Loucy (cell line): ENCODE results near the gene IFNLR1.

Source experiments
- H2AFZ ChIP-seq: fragments of 200-600 bp; sonication (generic); 2 replicates; pipeline ENCODE4 v1.6.0; 2016; ENCODE audit warnings: antibody characterized with exemption, mild to moderate bottlenecking, low read length, moderate library complexity
- H3F3A ChIP-seq: fragments of 200-600 bp; 2 replicates; pipeline ENCODE4 v1.6.0; 2016; ENCODE audit warnings: antibody characterized with exemption, low read depth, mild to moderate bottlenecking
- H3K27me3 ChIP-seq: fragments of 200-600 bp; sonication (generic); 2 replicates; pipeline ENCODE4 v1.6.1; 2014; ENCODE audit warnings: low read length, mild to moderate bottlenecking; ENCODE audit not compliant: insufficient read depth, poor library complexity, severe bottlenecking
- H3K36me3 ChIP-seq: fragments of 200-600 bp; sonication (generic); 2 replicates; pipeline ENCODE4 v1.6.1; 2016; ENCODE audit warnings: low read length; ENCODE audit not compliant: insufficient read depth
- H3K4me1 ChIP-seq: fragments of 200-600 bp; sonication (generic); 2 replicates; pipeline ENCODE4 v1.5.1; 2014; ENCODE audit warnings: low read length, mild to moderate bottlenecking; ENCODE audit not compliant: insufficient read depth, poor library complexity, severe bottlenecking
- H3K4me2 ChIP-seq: fragments of 200-600 bp; sonication (generic); 2 replicates; pipeline ENCODE4 v1.6.0; 2014; ENCODE audit warnings: antibody characterized with exemption, low read length, low read depth, mild to moderate bottlenecking; ENCODE audit not compliant: poor library complexity, severe bottlenecking
- H3K4me3 ChIP-seq: fragments of 200-600 bp; sonication (generic); 2 replicates; pipeline ENCODE4 v1.5.1; 2014; ENCODE audit warnings: low read length, mild to moderate bottlenecking, mixed read lengths; ENCODE audit not compliant: poor library complexity, severe bottlenecking
- H3K79me2 ChIP-seq: fragments of 200-600 bp; sonication (generic); 2 replicates; pipeline ENCODE4 v1.6.1; 2014; ENCODE audit warnings: low read length; ENCODE audit not compliant: insufficient read depth
- H3K9ac ChIP-seq: fragments of 200-600 bp; sonication (generic); 2 replicates; pipeline ENCODE4 v1.6.0; 2014; ENCODE audit warnings: mild to moderate bottlenecking, low read depth, low read length, moderate library complexity; ENCODE audit not compliant: poor library complexity, severe bottlenecking
- H3K9me2 ChIP-seq: fragments of 200-600 bp; sonication (generic); replicated peaks from 2 replicates; pipeline ENCODE4 v1.6.1; 2016; ENCODE audit warnings: low read depth, low read length, mixed read lengths
- H3K9me3 ChIP-seq: fragments of 200-600 bp; sonication (generic); 2 replicates; pipeline ENCODE4 v1.6.1; 2014; ENCODE audit warnings: mild to moderate bottlenecking, antibody characterized with exemption, low read length, low read depth; ENCODE audit not compliant: insufficient read depth
- H4K20me1 ChIP-seq: fragments of 200-600 bp; sonication (generic); 2 replicates; pipeline ENCODE4 v1.6.0; 2014; ENCODE audit warnings: antibody characterized with exemption, low read length, mild to moderate bottlenecking; ENCODE audit not compliant: insufficient read depth, poor library complexity, severe bottlenecking
- EZH2phosphoT487 ChIP-seq: fragments of 200-600 bp; IDR thresholded peaks from 2 replicates; pipeline ENCODE4 v1.6.1; 2018; ENCODE audit warnings: antibody characterized with exemption, mild to moderate bottlenecking, moderate library complexity, borderline replicate concordance
- TF ChIP-seq, protein P1 (sequence below): fragments of 200-600 bp; sonication (generic); conservative IDR thresholded peaks from 2 replicates; pipeline ENCODE4 v1.5.1; 2014; ENCODE audit warnings: mild to moderate bottlenecking, antibody characterized with exemption, low read length

The IFNLR1 gene

GRCh38 chr1:24186031-24186710, 918 bp downstream of the IFNLR1 start:
- Histone ChIP-seq H3K4me3 (peak overlapping the region; percentile 84), H3K27me3 (no peaks in the 10 kb centered on the region), H3K4me2 (peak overlapping the region; percentile 78), H3K4me1 (peaks cover 52% of the 10 kb centered on the region), H2AFZ (peak overlapping the region; percentile 92; the same call in 1 of the 2 replicates), H4K20me1 (no peaks in the 10 kb centered on the region), H3K79me2 (no peaks in the 10 kb centered on the region), H3K9ac (peak overlapping the region; percentile 81), H3F3A (0 out of 2 replicates have a peak, but pooled peaks cover 7% of the 10 kb centered on the region), H3K9me3 (no peaks in the 10 kb centered on the region), H3K36me3 (no peaks in the 10 kb centered on the region), H3K9me2 (no peaks in the 10 kb centered on the region)
- TF ChIP-seq, protein P1, sequence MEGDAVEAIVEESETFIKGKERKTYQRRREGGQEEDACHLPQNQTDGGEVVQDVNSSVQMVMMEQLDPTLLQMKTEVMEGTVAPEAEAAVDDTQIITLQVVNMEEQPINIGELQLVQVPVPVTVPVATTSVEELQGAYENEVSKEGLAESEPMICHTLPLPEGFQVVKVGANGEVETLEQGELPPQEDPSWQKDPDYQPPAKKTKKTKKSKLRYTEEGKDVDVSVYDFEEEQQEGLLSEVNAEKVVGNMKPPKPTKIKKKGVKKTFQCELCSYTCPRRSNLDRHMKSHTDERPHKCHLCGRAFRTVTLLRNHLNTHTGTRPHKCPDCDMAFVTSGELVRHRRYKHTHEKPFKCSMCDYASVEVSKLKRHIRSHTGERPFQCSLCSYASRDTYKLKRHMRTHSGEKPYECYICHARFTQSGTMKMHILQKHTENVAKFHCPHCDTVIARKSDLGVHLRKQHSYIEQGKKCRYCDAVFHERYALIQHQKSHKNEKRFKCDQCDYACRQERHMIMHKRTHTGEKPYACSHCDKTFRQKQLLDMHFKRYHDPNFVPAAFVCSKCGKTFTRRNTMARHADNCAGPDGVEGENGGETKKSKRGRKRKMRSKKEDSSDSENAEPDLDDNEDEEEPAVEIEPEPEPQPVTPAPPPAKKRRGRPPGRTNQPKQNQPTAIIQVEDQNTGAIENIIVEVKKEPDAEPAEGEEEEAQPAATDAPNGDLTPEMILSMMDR = no peak
- TF ChIP-seq EZH2phosphoT487 = no peak

GRCh38 chr1:24185076-24185475, 2.0 kb downstream of the IFNLR1 start:
- H3K36me3 ChIP-seq = no peaks in the 10 kb centered on the region
- no peak for TF ChIP-seq EZH2phosphoT487
- TF ChIP-seq, protein P1 = no peak
- H3K9me3 ChIP-seq = no peaks in the 10 kb centered on the region
- H3K4me1 ChIP-seq = peaks cover 41% of the 10 kb centered on the region
- H3F3A ChIP-seq = 0 out of 2 replicates have a peak, but pooled peaks cover 5% of the 10 kb centered on the region
- H2AFZ ChIP-seq = no peak overlapping the region
- H3K79me2 ChIP-seq = no peaks in the 10 kb centered on the region
- H3K4me3 ChIP-seq = no peak overlapping the region
- peak overlapping the region; percentile 78 for H3K4me2 ChIP-seq
- H3K9ac ChIP-seq = no peak overlapping the region
- H3K9me2 ChIP-seq = no peaks in the 10 kb centered on the region
- H3K27me3 ChIP-seq = no peaks in the 10 kb centered on the region
- no peaks in the 10 kb centered on the region for H4K20me1 ChIP-seq

- H2AFZ ChIP-seq = no peak overlapping the region
- peaks cover 18% of the 10 kb centered on the region for H3K4me1 ChIP-seq
- H3K4me3 ChIP-seq = no peak overlapping the region
- TF ChIP-seq EZH2phosphoT487 = no peak
- TF ChIP-seq, protein P1 = no peak
- H3F3A ChIP-seq = no peaks in the 10 kb centered on the region
- H4K20me1 ChIP-seq = no peaks in the 10 kb centered on the region
- no peaks in the 10 kb centered on the region for H3K9me2 ChIP-seq
- H3K9ac ChIP-seq = no peak overlapping the region
- H3K36me3 ChIP-seq = no peaks in the 10 kb centered on the region
- no peak overlapping the region for H3K4me2 ChIP-seq
- no peaks in the 10 kb centered on the region for H3K79me2 ChIP-seq
- H3K9me3 ChIP-seq = no peaks in the 10 kb centered on the region
- H3K27me3 ChIP-seq = no peaks in the 10 kb centered on the region
These were observed 5.0 kb downstream of the IFNLR1 start for GRCh38 chr1:24182061-24182460.
